Effector CD4-positive, alpha-beta T cell (primary cell): ENCODE data around the gene ASPSCR1.
"Not testable (repeated sequence)": the region's sequence is repeated elsewhere in the genome, so short reads cannot be mapped to it uniquely, and the experiment has no call there.

Experiments
- DNase-seq: peaks from one replicate; pipeline ENCODE4 v3.0.0-alpha.2; 2020

ASPSCR1 gene

GRCh38 chr17:81942167-81942553 is 35.3 kb upstream of the ASPSCR1 start:
- no peak for DNase-seq

GRCh38 chr17:81944858-81945257 is 32.6 kb upstream of the ASPSCR1 start:
- DNase-seq: no peak

GRCh38 chr17:81947189-81947588 is 30.2 kb upstream of the ASPSCR1 start, which contains the start of gene MYADML2:
Gene MYADML2, minus strand, starts transcription at chr17:81947233. Its CDS starts 5,492 bp downstream, at chr17:81941741.
- no peak for DNase-seq

- no peak for DNase-seq
These were observed 28.6 kb upstream of the ASPSCR1 start for GRCh38 chr17:81948635-81949378.

GRCh38 chr17:81950501-81950900 is 26.9 kb upstream of the ASPSCR1 start:
- no peak for DNase-seq

- no peak for DNase-seq
These were observed 25.4 kb upstream of the ASPSCR1 start for GRCh38 chr17:81951785-81952684.

GRCh38 chr17:81952792-81953228 is 24.6 kb upstream of the ASPSCR1 start:
- DNase-seq: no peak

GRCh38 chr17:81953443-81953842 is 24.0 kb upstream of the ASPSCR1 start:
- DNase-seq: not testable (repeated sequence)

- DNase-seq: no peak
These were observed 23.0 kb upstream of the ASPSCR1 start for GRCh38 chr17:81954131-81955057.

GRCh38 chr17:81955058-81955681 is 22.3 kb upstream of the ASPSCR1 start:
- no peak for DNase-seq

GRCh38 chr17:81955756-81956544 is 21.5 kb upstream of the ASPSCR1 start:
- no peak for DNase-seq

- DNase-seq: no peak
These were observed 20.5 kb upstream of the ASPSCR1 start for GRCh38 chr17:81956607-81957589.

GRCh38 chr17:81957691-81958432 is 19.6 kb upstream of the ASPSCR1 start:
- no peak for DNase-seq

GRCh38 chr17:81958633-81959342 is 18.6 kb upstream of the ASPSCR1 start:
- DNase-seq: no peak

GRCh38 chr17:81959362-81960129 is 17.9 kb upstream of the ASPSCR1 start:
- DNase-seq: peak; percentile 82

- DNase-seq: no peak
These were observed 17.1 kb upstream of the ASPSCR1 start for GRCh38 chr17:81960130-81960958.

- DNase-seq: no peak
These were observed 16.3 kb upstream of the ASPSCR1 start, which contains the start of gene NOTUM for GRCh38 chr17:81961087-81961511. Gene NOTUM, minus strand, starts transcription at chr17:81961187. Its CDS starts 278 bp downstream, at chr17:81960909.
